Measurements from ENCODE around the gene FEM1B.
"Not testable (repeated sequence)": the region's sequence is repeated elsewhere in the genome, so short reads cannot be mapped to it uniquely, and the experiment has no call there.

The FEM1B gene

DNA sequence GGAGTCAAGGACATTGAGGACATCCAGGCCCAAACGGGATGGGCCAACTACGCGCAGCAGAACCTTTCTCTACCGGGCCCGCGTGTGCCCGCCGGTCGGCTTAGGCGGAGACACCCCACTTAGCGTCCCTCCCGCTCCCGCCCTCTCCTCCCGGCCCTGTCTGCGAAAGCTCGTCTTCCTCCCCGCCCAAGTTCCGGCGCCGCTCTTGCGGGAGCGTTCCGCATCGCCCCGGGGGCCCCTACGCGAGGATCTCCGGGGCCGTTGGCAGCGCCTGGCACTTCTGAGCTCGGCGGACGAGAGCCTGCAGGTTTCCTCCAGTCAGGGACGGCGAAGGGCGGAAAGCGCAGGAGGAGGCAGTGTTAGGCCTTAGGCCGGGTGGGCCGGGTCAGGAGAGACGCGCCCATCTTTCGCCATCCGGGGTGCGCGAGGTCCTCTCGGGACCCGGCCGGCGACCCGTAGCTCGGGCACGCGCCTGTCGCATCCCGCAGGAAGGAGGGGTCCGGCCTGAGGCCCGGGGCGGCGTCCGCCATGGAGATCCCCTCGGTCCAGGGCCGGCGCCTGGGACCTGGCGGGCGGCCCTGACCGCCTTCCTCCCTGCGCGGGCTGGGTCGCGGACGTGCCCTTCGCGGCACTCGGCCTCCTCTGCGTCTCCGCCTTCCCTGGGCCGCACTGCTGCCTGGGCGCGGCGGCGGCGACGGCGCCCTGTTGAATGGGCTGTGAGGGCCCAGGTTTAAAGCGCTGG lies at the start of gene FEM1B:
FEM1B (plus strand) TSS at position 143 of the 742 bp plus-strand sequence. CDS start 673 bp downstream, outside the sequence.
- peak; percentile 82 for DNase-seq (ENCODE audit: low read depth, low spot score)

DNA sequence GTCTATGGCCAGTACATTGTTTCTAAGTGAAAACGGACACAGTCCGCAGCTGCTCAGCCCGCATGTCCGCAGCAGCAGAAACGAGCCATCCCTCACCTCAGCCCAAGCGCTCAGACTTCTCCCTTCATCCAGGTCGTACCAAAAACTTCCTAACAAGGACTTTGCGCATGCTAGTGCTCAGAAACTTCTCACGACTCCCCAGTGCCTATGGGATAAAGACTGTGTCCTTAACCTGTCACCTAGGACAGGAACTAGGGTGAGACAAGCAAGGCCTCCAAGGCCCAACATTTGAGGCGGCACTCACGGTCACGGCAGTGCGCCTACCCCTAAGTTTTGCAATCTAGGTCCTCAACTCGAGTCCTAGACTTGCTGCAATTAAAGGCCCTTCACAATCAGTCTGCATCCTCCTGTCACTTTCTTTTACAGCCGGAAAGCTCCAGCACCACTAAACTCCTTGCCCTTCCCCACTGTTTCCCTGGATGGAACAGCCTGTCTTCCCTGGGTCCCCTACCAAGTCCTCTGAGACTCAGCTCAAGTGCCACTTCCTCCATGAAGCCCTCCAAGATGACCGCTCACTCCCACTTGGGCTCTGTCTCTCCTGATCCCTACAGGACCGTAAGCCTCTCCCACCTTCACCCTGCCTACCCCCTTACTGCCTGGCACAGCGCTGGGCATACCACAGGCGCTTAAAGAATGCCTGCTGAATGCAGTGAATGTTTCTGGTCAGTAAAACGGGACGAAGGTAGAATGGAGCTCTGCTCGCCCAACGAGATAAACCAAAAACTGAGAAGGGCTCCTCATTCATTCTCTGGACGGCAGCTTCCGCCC lies 49.2 kb upstream of the FEM1B start:
- no peak for DNase-seq (ENCODE audit: low read depth, low spot score)

DNA sequence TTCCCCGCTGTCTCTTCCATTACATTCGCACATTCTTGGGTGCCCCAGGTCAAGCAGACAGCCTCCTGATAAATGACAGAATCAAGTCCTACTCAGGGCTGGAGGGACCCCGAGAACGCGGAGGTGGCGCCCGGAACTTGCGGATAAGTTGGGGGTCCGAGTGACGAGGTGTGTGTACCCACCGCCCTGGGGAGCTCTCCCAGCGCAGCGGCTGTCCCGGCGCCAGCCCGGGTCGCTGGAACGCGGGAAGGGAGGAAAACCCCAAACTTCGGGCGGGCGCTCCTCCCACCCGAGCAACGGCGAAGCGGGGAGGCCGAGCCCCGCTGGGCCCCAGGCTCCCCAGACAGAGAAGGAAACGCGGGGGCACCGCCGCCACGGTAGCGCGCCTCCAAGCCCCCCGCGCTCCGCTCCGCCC lies 48.6 kb upstream of the FEM1B start:
- no peak for DNase-seq (ENCODE audit: low read depth, low spot score)

DNA sequence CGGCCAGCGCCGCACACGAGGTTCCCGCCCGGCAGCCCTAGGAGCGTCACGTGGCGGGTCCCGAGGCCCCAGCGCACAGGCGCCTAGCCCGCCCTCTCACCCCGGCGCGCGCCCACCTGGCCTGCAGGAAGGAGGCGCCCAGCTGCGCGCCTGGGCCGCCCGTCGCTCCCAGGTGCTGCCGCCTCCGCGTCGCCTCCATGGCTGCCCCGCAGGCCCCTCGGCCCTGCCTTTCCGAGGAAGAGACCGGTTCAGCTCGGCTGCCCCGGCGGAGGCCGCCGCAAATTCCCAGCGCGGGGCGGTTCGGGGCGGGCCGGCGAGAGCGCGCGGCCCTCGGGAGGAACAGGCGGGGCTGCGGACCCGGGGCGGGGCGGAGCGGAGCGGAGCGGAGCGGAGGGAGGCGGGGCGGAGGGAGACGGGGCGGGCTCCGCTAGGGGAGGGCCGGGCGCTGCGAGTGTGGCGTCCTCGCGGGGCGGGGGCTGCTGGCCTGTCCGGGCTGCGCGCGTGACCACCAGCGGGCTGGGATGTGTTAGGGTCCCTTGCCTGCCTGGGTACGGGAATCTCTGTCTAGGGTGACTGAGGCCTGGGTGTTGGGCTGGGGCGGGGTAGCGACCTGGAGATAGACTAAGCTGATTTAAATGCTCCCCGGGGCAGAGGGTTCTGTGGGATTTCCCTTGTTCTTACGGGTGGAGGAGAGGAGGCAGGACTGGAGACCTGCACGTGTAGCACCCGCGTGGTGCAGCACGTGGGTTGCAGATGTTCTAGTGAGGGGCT lies 48.0 kb upstream of the FEM1B start, which contains the start of gene CLN6:
CLN6 (minus strand) TSS at position 343 of the 771 bp plus-strand sequence; CDS start at position 199, 144 bp downstream.
- DNase-seq (ENCODE audit: low read depth, low spot score), result peak; percentile 21

DNA sequence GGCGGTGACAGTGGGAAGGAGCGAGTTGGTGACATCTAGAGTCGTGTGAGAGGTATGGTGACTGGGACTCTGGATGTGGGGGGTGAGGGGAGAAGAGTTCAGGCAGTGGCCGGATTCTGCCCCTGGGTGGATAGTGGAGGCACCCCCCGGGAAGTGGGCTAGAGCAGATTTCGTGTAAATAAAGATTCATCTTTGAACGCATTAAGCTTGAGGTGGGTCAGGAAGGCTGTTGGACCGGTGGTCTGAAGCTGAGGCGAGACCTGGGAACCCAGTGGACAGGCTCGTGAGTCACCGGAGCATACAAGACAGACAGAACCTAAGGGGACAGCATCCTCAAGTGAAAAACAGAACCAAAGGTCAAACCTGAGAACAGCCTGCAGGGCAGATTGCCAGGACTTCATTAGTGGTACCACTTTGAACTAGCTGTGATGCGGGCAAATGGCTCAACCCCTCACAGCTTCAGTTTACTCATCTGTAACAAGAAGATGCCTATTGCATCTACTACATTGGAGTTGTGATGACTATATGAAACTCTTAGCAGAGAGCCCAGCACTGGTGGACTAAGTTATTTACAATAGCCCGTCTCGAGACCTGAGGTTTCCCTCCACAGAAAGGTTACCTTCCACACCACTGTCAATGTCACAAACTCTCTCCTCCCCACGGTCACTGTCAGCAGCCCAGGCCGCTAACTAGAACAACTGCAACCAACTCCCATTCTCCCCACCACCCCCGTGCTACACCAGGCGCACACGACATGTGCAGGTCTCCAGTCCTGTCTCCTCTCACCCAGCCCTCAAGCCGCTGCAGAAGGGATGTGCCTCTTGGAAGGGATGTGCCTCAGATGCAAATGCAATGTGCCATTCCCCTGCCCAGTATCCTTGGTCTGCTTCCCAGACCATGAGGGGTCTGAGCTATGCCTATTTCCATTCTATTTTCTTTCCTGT lies 47.1 kb upstream of the FEM1B start:
- DNase-seq (ENCODE audit: low read depth, low spot score), result no peak

DNA sequence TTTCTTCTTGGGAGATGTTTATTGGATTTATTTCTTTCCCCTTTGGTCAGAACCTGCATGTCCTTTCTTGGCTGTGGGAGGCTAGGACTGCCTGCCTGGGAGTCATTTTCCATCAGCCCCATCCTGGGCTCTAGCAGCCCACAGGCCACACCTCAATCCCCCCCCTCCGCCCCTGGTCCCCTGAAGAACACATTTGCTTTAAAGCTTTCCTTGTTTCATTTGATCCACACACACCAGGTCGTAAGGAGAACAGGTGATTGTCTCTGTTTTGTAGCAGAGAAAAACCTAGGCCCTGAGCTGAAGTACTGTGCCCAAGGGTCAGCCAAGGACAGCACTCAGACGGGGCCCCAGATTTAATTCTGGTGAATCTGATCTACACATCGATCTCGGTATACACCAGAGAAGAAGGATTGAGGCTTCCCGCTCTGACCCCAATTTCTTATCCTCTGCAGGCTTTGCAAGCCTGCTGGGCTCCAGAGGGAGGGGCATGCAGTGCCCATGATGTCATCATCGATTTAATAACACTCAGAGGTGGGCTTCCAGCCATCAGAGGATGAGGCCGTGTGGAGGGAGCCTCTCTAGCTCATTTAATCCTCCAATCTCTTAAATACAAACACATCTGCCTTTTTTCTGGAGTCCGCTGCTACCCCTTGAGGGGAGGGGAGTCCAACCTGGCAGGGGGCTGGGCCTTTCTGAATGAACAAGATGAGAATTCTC lies 46.3 kb upstream of the FEM1B start:
- no peak for DNase-seq (ENCODE audit: low read depth, low spot score)

DNA sequence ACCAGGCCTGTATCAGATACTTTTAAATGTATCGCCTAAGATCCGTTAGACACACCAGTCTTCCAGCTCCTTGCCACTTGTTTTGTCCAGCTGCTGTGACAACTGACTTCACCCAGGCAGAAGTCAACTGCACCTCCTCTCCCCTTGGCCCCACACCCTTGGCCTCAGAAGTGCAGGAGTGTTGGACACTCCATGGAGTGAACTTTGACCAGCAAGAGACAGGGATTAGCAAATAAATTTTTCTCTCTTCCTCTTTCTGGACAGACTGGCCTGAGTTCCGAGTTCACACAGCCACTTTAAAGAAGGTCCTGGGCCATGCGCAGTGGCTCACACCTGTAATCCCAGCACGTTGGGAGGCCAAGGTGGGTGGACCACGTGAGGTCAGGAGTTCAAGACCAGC lies 45.1 kb upstream of the FEM1B start:
- no peak for DNase-seq (ENCODE audit: low read depth, low spot score)

DNA sequence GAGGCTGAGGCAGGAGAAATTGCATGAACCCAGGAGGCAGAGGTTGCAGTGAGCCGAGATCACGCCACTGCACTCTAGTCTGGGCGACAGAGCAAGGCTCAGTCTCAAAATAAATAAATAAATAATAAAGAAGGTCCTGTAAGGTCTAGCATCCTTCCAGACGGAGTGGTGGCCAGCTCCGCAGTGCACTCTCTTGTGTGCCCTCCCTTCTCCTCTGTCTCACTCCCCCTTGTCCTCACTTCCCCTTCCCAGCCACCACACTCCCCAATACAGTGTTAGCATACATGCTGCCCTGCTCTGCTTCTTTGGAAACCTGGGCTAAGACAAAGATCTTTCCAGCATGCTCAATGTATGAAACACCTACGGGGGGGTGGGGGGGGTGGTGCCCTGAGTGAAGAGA lies 44.6 kb upstream of the FEM1B start:
- DNase-seq (ENCODE audit: low read depth, low spot score), result no peak

DNA sequence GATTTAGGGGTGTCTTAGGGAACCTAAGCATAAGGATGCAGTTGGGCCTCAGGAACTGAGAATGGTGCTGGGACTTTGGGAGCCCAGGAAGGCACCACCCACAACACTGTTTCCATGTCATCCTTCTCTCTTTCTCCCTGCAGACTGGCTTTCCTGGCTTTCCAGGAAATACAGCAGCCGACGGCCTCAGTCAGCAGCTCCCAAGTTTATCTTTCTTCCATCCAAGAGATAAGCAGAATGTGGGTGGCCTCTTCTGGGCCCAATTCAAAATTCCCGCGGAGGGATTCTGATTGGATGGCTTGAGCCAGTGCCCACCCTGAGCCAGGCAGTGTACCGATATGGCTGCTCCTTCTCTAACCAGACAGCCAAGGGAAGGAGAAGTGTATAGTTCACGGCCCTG lies 43.5 kb upstream of the FEM1B start:
- DNase-seq (ENCODE audit: low read depth, low spot score), result no peak

DNA sequence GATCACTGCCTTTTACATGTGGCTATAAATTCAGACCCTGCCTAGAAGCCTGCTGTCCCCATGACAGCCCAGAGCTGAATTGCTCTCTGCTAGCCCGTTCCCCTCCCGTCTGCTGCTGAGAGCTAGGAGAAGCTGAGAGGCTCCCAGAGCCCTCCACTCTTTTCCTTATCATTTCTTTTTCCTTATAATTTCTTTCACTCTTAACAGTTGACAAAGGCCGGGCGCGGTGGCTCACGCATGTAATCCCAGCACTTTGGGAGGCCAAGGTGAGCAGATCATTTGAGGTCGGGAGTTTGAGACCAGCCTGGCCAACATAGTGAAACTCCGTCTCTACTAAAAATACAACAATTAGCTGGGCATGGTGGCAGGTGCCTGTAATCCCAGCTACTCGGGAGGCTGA lies 43.0 kb upstream of the FEM1B start:
- not testable (repeated sequence) for DNase-seq (ENCODE audit: low read depth, low spot score)

DNA sequence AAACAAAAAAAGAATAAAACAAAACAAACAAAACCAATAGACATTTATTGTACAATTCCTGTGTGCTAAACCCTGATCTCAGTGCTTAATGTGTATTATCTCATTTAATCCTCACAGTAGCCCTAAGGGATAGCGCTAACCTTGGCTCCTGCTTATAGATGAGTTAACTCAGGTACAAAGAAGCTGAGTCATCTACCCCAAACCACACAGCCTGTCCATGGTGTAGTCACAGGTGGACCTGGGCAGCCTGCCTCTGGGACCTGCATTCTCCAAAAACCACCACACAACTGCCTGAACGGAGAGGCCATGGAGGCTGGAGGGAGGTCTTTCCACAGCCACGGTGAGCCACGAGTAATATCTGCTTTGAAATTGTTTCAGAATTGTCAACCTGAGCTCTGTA lies 42.5 kb upstream of the FEM1B start:
- no peak for DNase-seq (ENCODE audit: low read depth, low spot score)

DNA sequence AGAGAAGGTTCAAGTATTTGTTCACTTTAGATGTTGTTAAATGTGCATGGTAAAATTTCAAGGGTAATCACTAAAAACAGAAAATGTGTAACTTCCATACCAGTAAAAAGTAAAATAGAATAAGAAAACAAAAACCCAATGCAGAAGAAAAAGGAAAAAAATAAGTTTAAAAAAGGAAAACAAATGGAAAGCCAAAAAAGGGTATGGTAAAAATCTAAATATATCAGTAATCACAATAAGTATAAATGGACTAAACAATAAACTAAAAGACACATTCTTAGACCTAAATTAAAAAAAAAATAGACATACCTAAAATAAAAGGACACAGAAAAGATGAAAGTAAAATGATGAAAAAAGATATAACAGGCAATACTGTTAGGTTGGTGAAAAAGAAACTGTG lies 38.5 kb upstream of the FEM1B start:
- no peak for DNase-seq (ENCODE audit: low read depth, low spot score)

DNA sequence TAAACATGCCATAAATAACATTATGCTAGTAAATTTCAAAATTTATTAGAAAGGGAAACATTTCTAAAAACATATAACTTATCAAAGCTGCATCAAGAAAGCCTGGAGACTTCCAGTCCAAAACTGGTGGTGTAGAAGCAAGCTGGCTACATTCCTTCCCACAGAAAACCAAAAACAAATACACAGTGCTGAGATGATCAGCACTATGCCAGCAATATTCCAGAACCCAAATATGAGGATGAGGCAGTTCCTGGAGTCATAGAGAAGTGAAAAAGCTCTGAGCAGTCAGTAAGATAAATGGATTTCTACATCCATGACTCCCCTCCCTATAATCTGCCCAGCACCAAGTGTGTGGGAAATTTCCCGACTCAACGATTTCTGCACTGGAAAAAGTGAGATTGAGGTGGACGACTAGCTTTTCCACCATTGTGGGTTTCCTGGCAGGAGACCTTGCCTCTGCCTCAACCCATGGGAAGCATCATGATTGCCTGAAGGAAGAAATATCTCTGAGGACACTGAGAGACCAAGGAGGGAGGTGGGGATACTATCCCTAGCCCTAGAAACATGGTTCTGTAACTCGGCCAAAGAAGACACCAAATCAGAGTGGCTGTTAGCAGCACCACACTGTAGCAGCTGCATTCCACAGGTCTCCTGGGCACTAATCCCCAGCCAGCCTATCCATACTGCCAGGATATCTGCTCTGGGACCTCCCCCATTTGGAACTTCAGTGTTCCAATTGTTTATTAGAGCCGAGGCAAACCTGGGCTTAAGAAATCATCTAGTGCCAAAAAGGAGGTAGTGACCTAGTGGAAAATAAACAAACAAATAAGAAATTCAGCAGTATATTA lies 36.2 kb upstream of the FEM1B start:
- no peak for DNase-seq (ENCODE audit: low read depth, low spot score)

DNA sequence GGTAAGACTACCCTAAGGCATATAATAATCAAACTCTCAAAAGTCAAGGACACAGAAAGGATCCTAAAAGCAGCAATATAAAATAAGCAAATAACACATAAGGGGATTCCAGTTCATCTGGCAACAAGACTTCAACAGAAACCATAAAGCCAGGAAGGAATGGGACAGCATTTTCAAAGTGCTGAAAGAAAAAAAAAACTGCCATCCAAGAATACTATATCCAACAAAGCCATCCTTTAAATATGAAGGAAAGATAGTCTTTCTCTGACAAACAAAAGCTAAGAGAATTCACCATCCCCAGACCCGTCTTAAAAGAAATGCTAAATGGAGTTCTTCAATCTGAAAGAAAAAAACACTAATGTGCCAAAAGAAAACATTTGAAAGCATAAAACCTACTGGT lies 33.3 kb upstream of the FEM1B start:
- DNase-seq (ENCODE audit: low read depth, low spot score), result no peak

DNA sequence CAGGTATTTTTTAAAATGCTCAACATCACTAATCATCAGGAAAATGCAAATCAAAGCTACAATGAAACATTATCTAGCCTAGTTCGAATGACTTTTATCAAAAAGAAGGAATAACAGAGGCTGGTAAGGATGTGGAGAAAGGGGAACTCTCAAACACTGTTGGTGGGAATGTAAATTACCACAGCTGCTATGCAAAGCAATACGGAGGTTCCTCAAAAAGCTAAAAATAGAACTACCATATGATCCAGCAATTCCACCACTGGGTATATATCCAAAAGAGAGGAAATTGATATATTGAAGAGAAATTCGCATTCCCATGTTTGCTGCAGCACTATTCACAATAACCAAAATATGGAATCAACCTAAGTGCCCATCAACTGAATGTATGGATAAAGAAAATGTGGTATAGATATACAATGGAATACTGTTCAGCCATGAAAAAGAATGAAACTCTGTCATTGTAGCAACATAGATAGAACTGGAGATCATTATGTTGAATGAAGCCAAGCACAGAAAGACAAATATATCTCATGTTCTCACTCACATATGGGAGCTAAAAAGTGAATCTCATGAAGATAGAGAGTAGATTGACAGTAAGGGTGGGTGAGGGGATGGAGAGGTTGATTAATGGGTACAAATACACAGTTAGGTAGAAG lies 28.4 kb upstream of the FEM1B start:
- DNase-seq (ENCODE audit: low read depth, low spot score), result no peak

DNA sequence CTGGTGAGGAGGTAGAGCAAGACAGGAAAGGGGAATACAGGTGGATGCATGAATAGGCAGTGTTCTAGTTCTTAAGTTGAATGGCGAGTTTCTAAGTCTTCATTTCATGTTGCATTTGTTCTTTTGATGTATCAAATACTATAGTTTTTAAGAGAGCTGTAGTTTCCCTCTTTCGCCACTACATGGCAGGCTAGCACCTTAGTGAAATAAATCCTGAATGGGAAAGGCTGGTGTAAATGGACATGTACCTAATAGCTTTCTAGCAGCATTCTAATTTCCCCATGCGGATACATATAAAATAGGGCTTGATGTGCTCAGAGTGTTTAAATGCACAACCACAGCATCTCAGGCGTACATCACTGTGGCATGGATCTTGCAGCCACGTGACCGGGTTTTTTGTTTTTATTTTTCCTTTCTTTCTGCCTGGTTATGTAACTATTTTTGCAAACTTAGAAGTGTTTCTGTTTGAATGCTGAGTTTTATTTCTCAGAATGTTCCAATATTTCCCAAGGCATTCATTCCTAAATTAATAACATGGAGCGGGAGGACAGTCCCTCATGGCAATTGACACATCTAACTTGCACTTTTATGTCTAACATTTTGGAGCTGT lies 24.5 kb upstream of the FEM1B start:
- DNase-seq (ENCODE audit: low read depth, low spot score), result no peak

DNA sequence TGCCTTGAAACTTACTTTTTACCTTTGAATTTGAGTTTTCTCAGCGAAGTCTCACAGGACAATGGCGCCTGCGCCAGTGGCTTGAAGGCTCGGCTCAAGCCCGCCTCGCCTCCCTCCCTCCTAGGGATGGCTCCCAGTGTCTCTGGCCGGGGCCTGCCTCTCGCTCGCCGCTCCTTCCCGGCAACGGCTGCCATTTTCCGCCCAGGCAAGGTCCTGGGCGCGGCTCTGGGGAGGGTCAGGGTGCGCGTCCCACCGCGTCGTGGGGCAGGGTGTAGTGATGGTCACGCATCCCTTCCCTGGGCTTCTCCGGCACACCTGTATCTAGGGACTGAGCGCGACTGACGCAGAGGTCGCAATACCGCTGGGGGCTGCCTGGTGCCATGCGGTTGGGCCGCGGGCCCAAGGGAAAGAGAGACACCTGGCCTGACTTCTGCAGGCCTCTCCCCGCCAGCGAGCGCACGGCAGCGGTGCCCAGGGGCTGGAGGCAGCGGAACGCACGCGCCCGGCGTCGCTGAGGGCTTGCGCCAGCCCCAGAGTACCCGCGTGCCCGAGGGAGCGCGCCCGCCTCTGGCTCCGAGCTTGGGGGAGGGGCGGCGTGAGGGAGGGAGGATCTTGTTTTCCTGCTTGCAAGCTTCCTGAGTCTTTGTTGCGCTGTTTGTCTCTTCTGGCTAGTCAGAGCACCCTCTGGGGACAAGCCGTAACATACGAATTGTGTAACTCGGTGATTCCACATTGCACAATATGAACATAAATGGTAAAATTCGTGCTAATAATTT lies 20.7 kb upstream of the FEM1B start:
- DNase-seq (ENCODE audit: low read depth, low spot score), result no peak

DNA sequence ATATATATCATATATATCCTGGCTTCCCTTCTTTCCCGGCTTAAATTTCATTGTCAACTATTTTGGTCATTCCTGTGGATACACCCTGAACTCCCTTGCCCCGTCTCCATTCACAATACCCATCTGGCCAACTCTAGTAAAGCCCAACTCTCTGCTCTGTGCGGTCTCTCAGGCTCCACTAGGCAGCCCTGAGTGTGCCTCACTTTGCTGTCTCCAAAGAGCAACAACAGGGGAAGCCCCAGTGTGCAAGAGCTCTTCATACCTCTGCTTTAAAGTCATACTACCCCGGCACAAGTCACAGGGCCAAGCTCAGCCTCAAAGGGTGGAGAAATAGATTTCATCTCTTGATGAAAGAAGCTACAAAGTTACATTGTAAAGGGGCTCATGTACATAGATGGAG lies 18.9 kb upstream of the FEM1B start:
- no peak for DNase-seq (ENCODE audit: low read depth, low spot score)

Measured in smooth muscle cell of the brain vasculature (primary cell).